Measurements from ENCODE around the gene NADK2.

DNA sequence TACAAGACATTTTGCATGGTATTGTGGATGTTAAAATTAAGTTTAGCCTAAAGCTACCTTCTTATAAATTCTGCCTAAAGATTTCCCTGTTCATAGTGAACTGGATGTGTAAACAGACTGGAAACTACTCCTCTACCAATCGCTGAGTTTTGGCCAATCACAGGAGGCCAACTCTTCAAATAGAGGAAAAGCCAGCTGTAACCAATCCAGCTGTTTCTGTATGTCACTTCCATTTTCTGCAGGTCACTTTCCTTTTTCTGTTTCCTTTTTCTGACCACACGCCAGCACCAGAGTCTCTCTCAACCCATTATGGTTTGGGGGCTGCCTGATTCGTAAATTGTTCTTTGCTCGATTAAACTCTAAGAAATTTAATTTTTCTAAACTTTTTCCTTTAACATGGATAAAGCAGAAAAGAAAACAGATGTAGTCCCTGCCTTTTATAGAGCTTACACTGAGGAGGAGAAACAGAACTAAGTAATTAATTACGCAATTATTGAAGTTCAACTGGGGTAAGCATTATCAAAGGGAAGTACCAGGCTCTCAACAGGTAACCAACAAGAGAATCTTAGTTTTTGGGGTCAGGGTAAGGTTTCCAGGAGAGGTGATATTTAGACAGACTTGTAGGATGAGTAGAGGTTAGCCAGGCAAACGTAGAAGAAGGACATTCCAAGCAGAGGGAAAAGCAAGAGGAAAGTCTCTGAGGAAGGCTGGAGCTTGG lies 32.2 kb upstream of the NADK2 start:
- TF ChIP-seq, protein P1, sequence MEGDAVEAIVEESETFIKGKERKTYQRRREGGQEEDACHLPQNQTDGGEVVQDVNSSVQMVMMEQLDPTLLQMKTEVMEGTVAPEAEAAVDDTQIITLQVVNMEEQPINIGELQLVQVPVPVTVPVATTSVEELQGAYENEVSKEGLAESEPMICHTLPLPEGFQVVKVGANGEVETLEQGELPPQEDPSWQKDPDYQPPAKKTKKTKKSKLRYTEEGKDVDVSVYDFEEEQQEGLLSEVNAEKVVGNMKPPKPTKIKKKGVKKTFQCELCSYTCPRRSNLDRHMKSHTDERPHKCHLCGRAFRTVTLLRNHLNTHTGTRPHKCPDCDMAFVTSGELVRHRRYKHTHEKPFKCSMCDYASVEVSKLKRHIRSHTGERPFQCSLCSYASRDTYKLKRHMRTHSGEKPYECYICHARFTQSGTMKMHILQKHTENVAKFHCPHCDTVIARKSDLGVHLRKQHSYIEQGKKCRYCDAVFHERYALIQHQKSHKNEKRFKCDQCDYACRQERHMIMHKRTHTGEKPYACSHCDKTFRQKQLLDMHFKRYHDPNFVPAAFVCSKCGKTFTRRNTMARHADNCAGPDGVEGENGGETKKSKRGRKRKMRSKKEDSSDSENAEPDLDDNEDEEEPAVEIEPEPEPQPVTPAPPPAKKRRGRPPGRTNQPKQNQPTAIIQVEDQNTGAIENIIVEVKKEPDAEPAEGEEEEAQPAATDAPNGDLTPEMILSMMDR (IDR thresholded peaks at IDR 0.05), result no peak
- TF ChIP-seq POLR2AphosphoS5 (IDR thresholded peaks at IDR 0.05) (no peak), POLR2A (IDR thresholded peaks at IDR 0.05) (no peak)

Measured in sigmoid colon (tissue), 4 donors.